Neural progenitor cell (in vitro differentiated cells): ENCODE results near the gene CHRM4. TPM values are rescaled to one million over a fixed set of nuclear protein-coding genes. Genes with fewer than 3 reads are reported as not detected.

Experiments used
- DNase-seq: peaks from one replicate; pipeline ENCODE4 v3.0.0-alpha.2; 2016; ENCODE audit warnings: low spot score
- H2AFZ ChIP-seq: fragments of 200-600 bp; sonication (generic); replicated peaks from 2 replicates; pipeline ENCODE4 v1.6.1; 2016; ENCODE audit warnings: antibody characterized with exemption
- H3F3A ChIP-seq: fragments of 200-600 bp; sonication (generic); 2 replicates; pipeline ENCODE4 v1.6.1; 2016; ENCODE audit warnings: antibody characterized with exemption, low read depth
- H3K27ac ChIP-seq: fragments of 200-600 bp; sonication (generic); 2 replicates; pipeline ENCODE4 v1.5.1; 2016; ENCODE audit warnings: mild to moderate bottlenecking
- H3K27me3 ChIP-seq: fragments of 200-600 bp; sonication (generic); 2 replicates; pipeline ENCODE4 v1.6.1; 2016; ENCODE audit warnings: mild to moderate bottlenecking, moderate library complexity
- H3K36me3 ChIP-seq: fragments of 200-600 bp; sonication (generic); 2 replicates; pipeline ENCODE4 v1.5.1; 2016
- H3K4me1 ChIP-seq: fragments of 200-600 bp; sonication (generic); 2 replicates; pipeline ENCODE4 v1.6.1; 2016; ENCODE audit warnings: mixed run types
- H3K4me2 ChIP-seq: fragments of 200-600 bp; sonication (generic); 2 replicates; pipeline ENCODE4 v1.6.1; 2016
- H3K4me3 ChIP-seq: fragments of 200-600 bp; sonication (generic); 2 replicates; pipeline ENCODE4 v1.5.1; 2016
- H3K79me2 ChIP-seq: fragments of 200-600 bp; sonication (generic); 2 replicates; pipeline ENCODE4 v1.6.1; 2016; ENCODE audit warnings: low read depth
- H3K9ac ChIP-seq: fragments of 200-600 bp; sonication (generic); 2 replicates; pipeline ENCODE4 v1.6.1; 2016
- H3K9me3 ChIP-seq: fragments of 200-600 bp; sonication (generic); 2 replicates; pipeline ENCODE4 v1.5.1; 2016; ENCODE audit warnings: low read depth
- H4K20me1 ChIP-seq: fragments of 200-600 bp; sonication (generic); 2 replicates; pipeline ENCODE4 v1.6.1; 2016; ENCODE audit warnings: low read depth
- H3K27ac Mint-ChIP-seq: 3 replicates; pipeline ENCODE4 v1.8.0; 2021; ENCODE audit warnings: mixed read lengths
- H3K27me3 Mint-ChIP-seq: 2 replicates; pipeline ENCODE4 v1.8.0; 2022; ENCODE audit warnings: low read depth, mild to moderate bottlenecking, inconsistent platforms, moderate library complexity, mixed read lengths; ENCODE audit not compliant: insufficient read depth
- H3K36me3 Mint-ChIP-seq: 3 replicates; pipeline ENCODE4 v1.8.0; 2021; ENCODE audit warnings: mixed read lengths
- H3K4me1 Mint-ChIP-seq: 3 replicates; pipeline ENCODE4 v1.8.0; 2021; ENCODE audit warnings: mixed read lengths
- H3K4me3 Mint-ChIP-seq: 3 replicates; pipeline ENCODE4 v1.8.0; 2021; ENCODE audit warnings: mild to moderate bottlenecking, moderate library complexity, mixed read lengths
- H3K9me3 Mint-ChIP-seq: 3 replicates; pipeline ENCODE4 v1.8.0; 2020; ENCODE audit warnings: mixed read lengths
- EZH2 ChIP-seq: fragments of 200-600 bp; sonication (generic); IDR thresholded peaks from 2 replicates; pipeline ENCODE4 v1.6.1; 2017; ENCODE audit warnings: antibody characterized with exemption, mild to moderate bottlenecking, moderate library complexity
- EZH2phosphoT487 ChIP-seq: fragments of 200-600 bp; sonication (generic); IDR thresholded peaks from 2 replicates; pipeline ENCODE4 v1.6.1; 2017; ENCODE audit warnings: antibody characterized with exemption
- total RNA-seq: library from RNA; depleted of rRNA; stranded (reverse); fragments of >200 nt; gene quantifications from 2 replicates; pipeline ENCODE4 v1.2.3, GENCODE V29; 2015; ENCODE audit warnings: low replicate concordance
- TF ChIP-seq, protein P1 (sequence below): fragments of 200-600 bp; sonication (generic); IDR thresholded peaks from 2 replicates; pipeline ENCODE4 v1.5.1; 2017; ENCODE audit warnings: antibody characterized with exemption, mild to moderate bottlenecking

Gene CHRM4
- total RNA-seq, 1 donor from 2014 or later, result not detected

GRCh38 chr11:46427364-46427763 lies 35.8 kb upstream of the CHRM4 start:
- TF ChIP-seq EZH2, result no peak
- TF ChIP-seq, protein P1, sequence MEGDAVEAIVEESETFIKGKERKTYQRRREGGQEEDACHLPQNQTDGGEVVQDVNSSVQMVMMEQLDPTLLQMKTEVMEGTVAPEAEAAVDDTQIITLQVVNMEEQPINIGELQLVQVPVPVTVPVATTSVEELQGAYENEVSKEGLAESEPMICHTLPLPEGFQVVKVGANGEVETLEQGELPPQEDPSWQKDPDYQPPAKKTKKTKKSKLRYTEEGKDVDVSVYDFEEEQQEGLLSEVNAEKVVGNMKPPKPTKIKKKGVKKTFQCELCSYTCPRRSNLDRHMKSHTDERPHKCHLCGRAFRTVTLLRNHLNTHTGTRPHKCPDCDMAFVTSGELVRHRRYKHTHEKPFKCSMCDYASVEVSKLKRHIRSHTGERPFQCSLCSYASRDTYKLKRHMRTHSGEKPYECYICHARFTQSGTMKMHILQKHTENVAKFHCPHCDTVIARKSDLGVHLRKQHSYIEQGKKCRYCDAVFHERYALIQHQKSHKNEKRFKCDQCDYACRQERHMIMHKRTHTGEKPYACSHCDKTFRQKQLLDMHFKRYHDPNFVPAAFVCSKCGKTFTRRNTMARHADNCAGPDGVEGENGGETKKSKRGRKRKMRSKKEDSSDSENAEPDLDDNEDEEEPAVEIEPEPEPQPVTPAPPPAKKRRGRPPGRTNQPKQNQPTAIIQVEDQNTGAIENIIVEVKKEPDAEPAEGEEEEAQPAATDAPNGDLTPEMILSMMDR, result no peak
- TF ChIP-seq EZH2phosphoT487, result no peak
- H3F3A ChIP-seq, result peaks cover 3% of the 10 kb centered on the region
- H3K4me3 ChIP-seq, result no peak overlapping the region

DNA sequence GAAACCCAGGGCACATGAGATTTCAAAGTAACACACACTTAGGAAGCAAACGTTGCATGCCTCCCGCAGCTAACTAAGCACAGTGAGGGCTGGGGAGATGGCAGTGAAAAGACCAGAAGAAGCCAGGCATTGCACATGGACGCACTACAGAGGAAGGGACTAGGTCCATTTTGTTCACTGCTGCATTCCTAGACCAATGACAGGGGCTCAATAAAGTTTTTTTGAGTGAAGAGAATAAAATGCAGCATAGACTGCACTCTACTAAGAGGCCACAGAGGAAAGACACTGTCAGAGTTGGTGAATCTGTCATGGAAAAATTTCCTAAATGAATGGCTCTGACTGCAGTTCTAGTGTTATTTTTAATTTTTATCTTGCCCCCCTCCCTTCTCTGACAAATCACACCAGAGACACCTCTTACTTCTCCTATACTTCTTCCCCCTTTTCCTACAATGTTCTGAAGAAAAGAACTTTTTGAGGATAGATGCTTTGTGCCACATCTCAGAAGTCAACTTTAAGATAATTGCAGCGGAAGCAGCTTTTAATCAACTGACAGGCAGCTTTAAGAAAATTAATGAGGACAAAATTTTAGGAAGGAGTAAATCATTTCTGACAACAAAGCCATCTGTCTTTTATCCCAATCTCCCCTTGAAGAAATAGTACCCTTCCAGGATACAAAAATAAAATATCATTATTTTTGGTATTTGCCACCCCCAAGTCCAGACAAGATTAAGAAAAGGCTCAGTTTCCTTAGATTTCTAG lies 34.8 kb upstream of the CHRM4 start:
- no peak overlapping the region for H3K4me2 ChIP-seq
- no peaks in the 10 kb centered on the region for H3K9me3 Mint-ChIP-seq
- no peak overlapping the region for H3K4me3 Mint-ChIP-seq
- peak overlapping the region; percentile 26 for H3K27ac Mint-ChIP-seq
- no peak for DNase-seq
- TF ChIP-seq, protein P1, result no peak
- TF ChIP-seq EZH2 (no peak), EZH2phosphoT487 (no peak)
- peaks cover 25% of the 10 kb centered on the region for H3K36me3 Mint-ChIP-seq
- H3K9ac ChIP-seq, result no peak overlapping the region
- H3K27ac ChIP-seq, result no peak overlapping the region
- no peaks in the 10 kb centered on the region for H3K9me3 ChIP-seq
- H3K27me3 ChIP-seq, result no peaks in the 10 kb centered on the region
- no peaks in the 10 kb centered on the region for H3K36me3 ChIP-seq
- no peak overlapping the region for H3K4me3 ChIP-seq
- peaks cover 3% of the 10 kb centered on the region for H3K4me1 ChIP-seq
- H3K27me3 Mint-ChIP-seq, result peaks cover 3% of the 10 kb centered on the region
- no peaks in the 10 kb centered on the region for H3K4me1 Mint-ChIP-seq
- no peak overlapping the region for H2AFZ ChIP-seq
- peaks cover 4% of the 10 kb centered on the region for H3F3A ChIP-seq
- H4K20me1 ChIP-seq, result no peaks in the 10 kb centered on the region
- no peaks in the 10 kb centered on the region for H3K79me2 ChIP-seq

More at GRCh38 chr11:46427364-46427763, 35.8 kb upstream of the CHRM4 start:
- no peak overlapping the region for H3K27ac ChIP-seq
- no peaks in the 10 kb centered on the region for H3K9me3 ChIP-seq
- H3K4me3 Mint-ChIP-seq, result no peak overlapping the region
- H2AFZ ChIP-seq, result no peak overlapping the region
- H3K27me3 ChIP-seq, result no peaks in the 10 kb centered on the region
- H3K9ac ChIP-seq, result no peak overlapping the region
- H3K4me1 ChIP-seq, result peaks cover 3% of the 10 kb centered on the region
- H3K4me2 ChIP-seq, result no peak overlapping the region
- no peaks in the 10 kb centered on the region for H3K36me3 ChIP-seq
- H3K36me3 Mint-ChIP-seq, result peaks cover 25% of the 10 kb centered on the region
- no peak for DNase-seq
- no peaks in the 10 kb centered on the region for H4K20me1 ChIP-seq
- no peaks in the 10 kb centered on the region for H3K27me3 Mint-ChIP-seq
- H3K79me2 ChIP-seq, result no peaks in the 10 kb centered on the region
- no peaks in the 10 kb centered on the region for H3K9me3 Mint-ChIP-seq
- no peaks in the 10 kb centered on the region for H3K4me1 Mint-ChIP-seq
- no peak overlapping the region for H3K27ac Mint-ChIP-seq

DNA sequence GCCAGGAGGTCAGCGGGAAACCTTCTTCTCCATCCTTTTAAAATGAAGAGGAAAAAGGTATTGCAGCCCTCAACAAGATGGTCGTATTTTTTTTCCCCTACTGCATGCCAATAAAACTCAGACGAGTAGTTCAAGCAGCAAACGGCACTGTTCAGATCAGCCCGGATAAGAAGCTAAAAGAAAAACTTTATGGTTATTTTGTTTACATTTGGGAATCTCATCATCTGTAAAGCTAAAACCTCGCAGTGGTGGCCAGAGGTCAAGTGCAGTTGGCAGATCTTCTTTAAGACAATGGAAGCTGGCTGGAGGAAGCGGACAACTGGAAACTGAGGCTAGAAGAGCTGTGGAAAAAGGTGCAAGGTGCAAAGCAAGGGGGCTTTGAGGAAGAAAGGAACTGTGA lies 31.0 kb upstream of the CHRM4 start:
- Histone ChIP-seq H3K9ac (no peak overlapping the region), H3K9me3 (no peaks in the 10 kb centered on the region), H2AFZ (no peak overlapping the region), H3F3A (peaks cover 23% of the 10 kb centered on the region), H4K20me1 (peaks cover 6% of the 10 kb centered on the region), H3K36me3 (no peaks in the 10 kb centered on the region), H3K27ac (no peak overlapping the region), H3K4me1 (peaks cover 13% of the 10 kb centered on the region), H3K4me3 (no peak overlapping the region), H3K79me2 (no peaks in the 10 kb centered on the region), H3K27me3 (no peaks in the 10 kb centered on the region), H3K4me2 (no peak overlapping the region)
- Mint-ChIP-seq H3K4me3 (no peak overlapping the region), H3K36me3 (peaks cover 14% of the 10 kb centered on the region), H3K4me1 (peaks cover 19% of the 10 kb centered on the region), H3K27ac (no peak overlapping the region), H3K27me3 (peaks cover 3% of the 10 kb centered on the region), H3K9me3 (no peaks in the 10 kb centered on the region)
- DNase-seq, result no peak
- no peak for TF ChIP-seq EZH2
- no peak for TF ChIP-seq EZH2phosphoT487
- TF ChIP-seq, protein P1, result no peak
